HCT116 (cell line): ENCODE data around the gene DHRS4L2. TPM values are rescaled to one million over a fixed set of nuclear protein-coding genes. Genes with fewer than 3 reads are reported as not detected.
"Not testable (repeated sequence)": the region's sequence is repeated elsewhere in the genome, so short reads cannot be mapped to it uniquely, and the experiment has no call there.

Experiments
- ATAC-seq: fragments of 200-7000 bp; cut with Tn5 transposase; 2 replicates; pipeline ENCODE4 v1.9.1; 2020; ENCODE audit warnings: mild to moderate bottlenecking, moderate library complexity
- BruUV-seq: library from RNA; stranded (reverse); fragments of 400-500 nt; replicated peaks from 2 replicates; lab custom pipeline; 2021; lab: Mats Ljungman, UMichigan
- CTCF ChIA-PET: fragments of 300-600 bp; sonication (Branson Sonifier 250); formaldehyde crosslinking; loops from one replicate; lab custom pipeline; 2021; ENCODE audit warnings: antibody characterized with exemption; lab: Charles Lee
- POLR2A ChIA-PET: fragments of 300-600, 350-600 bp; sonication (Branson Sonifier 250); formaldehyde crosslinking; loops from one replicate; lab custom pipeline; 2021; ENCODE audit warnings: antibody characterized with exemption; lab: Charles Lee
- RAD21 ChIA-PET, 2 experiments: fragments of 300-600 bp; sonication (Branson Sonifier 250); formaldehyde crosslinking; loops; one replicate each; lab custom pipeline; 2023; ENCODE audit warnings: low total read pairs in 2 of 2; ENCODE audit not compliant: uncharacterized antibody in 2 of 2, unreplicated experiment in 2 of 2, low non-redundant PET in 1 of 2; lab: Charles Lee
- DNase-seq: peaks from one replicate; pipeline ENCODE4 v3.0.0-alpha.2; 2010; ENCODE audit warnings: low read depth, low spot score
- H2AFZ ChIP-seq: fragments of 200-600 bp; shearing (Covaris generic), sonication (generic); 2 replicates; pipeline ENCODE4 v1.6.1; 2017; ENCODE audit warnings: low read depth, mixed run types, mixed read lengths, antibody characterized with exemption, low read length; ENCODE audit not compliant: poor library complexity, severe bottlenecking
- H3K27ac ChIP-seq: 2 replicates; pipeline ENCODE4 v1.5.1; 2012; ENCODE audit warnings: low read depth, low read length
- H3K27me3 ChIP-seq: fragments of 200-600 bp; sonication (generic); 2 replicates; pipeline ENCODE4 v1.6.1; 2016; ENCODE audit warnings: mixed run types, low read length, mixed read lengths; ENCODE audit not compliant: insufficient read depth
- H3K36me3 ChIP-seq, 2 experiments: fragments of 200-500 bp in 1 of 2; fragments of 200-600 bp in 1 of 2; sonication (Bioruptor generic) in 1 of 2; sonication (generic) in 1 of 2; 2 replicates each; pipeline versions ENCODE4 v1.5.1 to v1.6.1; 2014 to 2016; ENCODE audit warnings: low read length in 2 of 2, inconsistent platforms in 1 of 2, mixed read lengths in 1 of 2, mixed run types in 1 of 2; ENCODE audit not compliant: insufficient read depth in 2 of 2, control insufficient read depth in 1 of 2
- H3K4me1 ChIP-seq, 2 experiments: fragments of 200-600 bp in 1 of 2; sonication (generic) in 1 of 2; 2 replicates each; pipeline versions ENCODE4 v1.5.1 to v1.6.1; 2012 to 2017; ENCODE audit warnings: low read length in 2 of 2, inconsistent platforms in 1 of 2, mild to moderate bottlenecking in 1 of 2, mixed read lengths in 1 of 2, mixed run types in 1 of 2, moderate library complexity in 1 of 2; ENCODE audit not compliant: insufficient read depth in 2 of 2, control insufficient read depth in 1 of 2
- H3K4me2 ChIP-seq: fragments of 200-600 bp; sonication (generic); 2 replicates; pipeline ENCODE4 v1.6.1; 2017; ENCODE audit warnings: mixed run types, low read length, mixed read lengths
- H3K4me3 ChIP-seq, 2 experiments: fragments of 200-600 bp in 1 of 2; sonication (generic) in 1 of 2; replicated peaks in 1 of 2; 2 replicates each; pipeline ENCODE4 v1.5.1; 2011 to 2016; ENCODE audit warnings: low read length in 2 of 2, control low read depth in 1 of 2, low read depth in 1 of 2, mild to moderate bottlenecking in 1 of 2, mixed read lengths in 1 of 2, mixed run types in 1 of 2
- H3K79me2 ChIP-seq: fragments of 200-600 bp; sonication (generic); 2 replicates; pipeline ENCODE4 v1.6.1; 2017; ENCODE audit warnings: mild to moderate bottlenecking, mixed run types, low read length, moderate library complexity, mixed read lengths; ENCODE audit not compliant: insufficient read depth
- H3K9ac ChIP-seq: fragments of 200-600 bp; sonication (generic); 2 replicates; pipeline ENCODE4 v1.6.1; 2016; ENCODE audit warnings: low read length, mixed read lengths
- H3K9me2 ChIP-seq: fragments of 200-600 bp; sonication (generic), shearing (Covaris generic); 2 replicates; pipeline ENCODE4 v1.6.1; 2017; ENCODE audit warnings: mixed run types, mild to moderate bottlenecking, moderate library complexity; ENCODE audit not compliant: insufficient read depth
- H3K9me3 ChIP-seq, 2 experiments: fragments of 200-500 bp in 1 of 2; fragments of 200-600 bp in 1 of 2; sonication (Bioruptor generic) in 1 of 2; sonication (generic) in 1 of 2; 2 replicates each; pipeline ENCODE4 v1.6.1; 2014 to 2017; ENCODE audit warnings: low read length in 2 of 2, mixed read lengths in 2 of 2, inconsistent platforms in 1 of 2, low read depth in 1 of 2, mild to moderate bottlenecking in 1 of 2, mixed run types in 1 of 2, moderate library complexity in 1 of 2; ENCODE audit not compliant: control insufficient read depth in 1 of 2, insufficient read depth in 1 of 2
- H4K20me1 ChIP-seq: fragments of 200-600 bp; sonication (generic), shearing (Covaris generic); 2 replicates; pipeline ENCODE4 v1.6.1; 2017; ENCODE audit warnings: mixed run types, mild to moderate bottlenecking, moderate library complexity; ENCODE audit not compliant: insufficient read depth
- CTCF ChIP-seq, 3 experiments: fragments of 200-600 bp in 1 of 3; sonication (generic) in 1 of 3; IDR thresholded peaks in 2 of 3; conservative IDR thresholded peaks in 1 of 3; 2 replicates each; pipeline ENCODE4 v1.5.1; 2012 to 2017; ENCODE audit warnings: low read depth in 2 of 3, low read length in 2 of 3, antibody characterized with exemption in 1 of 3, borderline replicate concordance in 1 of 3, control low read depth in 1 of 3, mild to moderate bottlenecking in 1 of 3, mixed read lengths in 1 of 3, mixed run types in 1 of 3, moderate library complexity in 1 of 3; ENCODE audit not compliant: insufficient read depth in 1 of 3
- EZH2 ChIP-seq: fragments of 200-600 bp; sonication (generic); IDR thresholded peaks from 2 replicates; pipeline ENCODE4 v1.6.1; 2017; ENCODE audit warnings: antibody characterized with exemption, mixed run types
- SP1 ChIP-seq: IDR thresholded peaks from 2 replicates; pipeline ENCODE4 v1.6.1; 2012; ENCODE audit warnings: low read depth
- SRF ChIP-seq: IDR thresholded peaks from 2 replicates; pipeline ENCODE4 v1.6.1; 2012; ENCODE audit warnings: low read depth
- ZBTB33 ChIP-seq: IDR thresholded peaks from 2 replicates; pipeline ENCODE4 v1.6.1; 2011; ENCODE audit warnings: mild to moderate bottlenecking, low read length, moderate library complexity; ENCODE audit not compliant: insufficient replicate concordance; ENCODE audit errors: extremely low read depth
- ZFX ChIP-seq: fragments of 450-650 bp; IDR thresholded peaks from 2 replicates; pipeline ENCODE4 v1.6.1; 2017
- intact Hi-C: fragments of 100-400 bp; cut with micrococcal nuclease; formaldehyde crosslinking; loops from 2 replicates; pipeline ENCODE4 v1.10.0; 2022
- total RNA-seq: library from RNA; stranded (reverse); gene quantifications from one replicate; pipeline ENCODE4 v1.2.1, GENCODE V29; 2021; ENCODE audit not compliant: unreplicated experiment

The DHRS4L2 gene
- total RNA-seq, 1 experiment from 2014 or later: 18.6 TPM

GRCh38 chr14:23951590-23952201 lies 37.0 kb upstream of the DHRS4L2 start:
- Histone ChIP-seq H3K4me1 (peaks cover 0 to 9% of the 10 kb centered on the region in 2 experiments; a peak in 2 of 4 replicates), H3K9me3 (no peaks in the 10 kb centered on the region), H3K4me2 (no peak overlapping the region), H4K20me1 (no peaks in the 10 kb centered on the region), H3K79me2 (no peaks in the 10 kb centered on the region; the same call in 1 of the 2 replicates), H3K27ac (no peak overlapping the region), H3K4me3 (no peak overlapping the region), H3K36me3 (no peaks in the 10 kb centered on the region), H3K9me2 (no peaks in the 10 kb centered on the region), H3K9ac (no peak overlapping the region), H2AFZ (no peak overlapping the region), H3K27me3 (no peaks in the 10 kb centered on the region)
- DNase-seq (no peak), ATAC-seq (no peak)
- ChIA-PET RAD21 (no interaction called here), POLR2A (no interaction called here), CTCF (interaction anchor here (1.5 kb wide), 1 partner anchor 320 kb away, joined by 6 read pairs; no protein-coding TSS in a partner anchor)
- BruUV-seq: no TSS peak
- intact Hi-C loops: loop anchor here (2.0 to 10.0 kb wide), 2 partner anchors 63 to 285 kb away; no protein-coding TSS in a partner anchor
- TF ChIP-seq EZH2 (no peak), ZBTB33 (no peak), SRF (no peak), ZFX (no peak), SP1 (no peak), CTCF (IDR thresholded peaks at IDR 0.05 in 2 of 3, conservative IDR thresholded peaks at IDR 0.05 in 1 of 3; ENCODE audit: borderline replicate concordance in 1 of 3, insufficient read depth in 1 of 3, low read depth in 2 of 3, low read length in 2 of 3) (peak in 2 of 3 experiments; percentile 26 to 38; a peak in 2 of 6 replicates)

GRCh38 chr14:23953116-23953463 lies 35.6 kb upstream of the DHRS4L2 start:
- intact Hi-C loops: loop anchor here (1.0 to 10.0 kb wide), 3 partner anchors 62 to 364 kb away; no protein-coding TSS in a partner anchor
- not testable (repeated sequence) for BruUV-seq, H3K9me2 ChIP-seq, H3K36me3 ChIP-seq, DNase-seq, H3K9me3 ChIP-seq, H4K20me1 ChIP-seq, H3K4me1 ChIP-seq, H3K79me2 ChIP-seq, H3K27me3 ChIP-seq
- peak overlapping the region; percentile 54 for H2AFZ ChIP-seq
- peak overlapping the region; percentile 96 for H3K4me2 ChIP-seq
- ChIA-PET POLR2A (interaction anchor here (0.6 kb wide), 1 partner anchor 45 kb away, joined by 4 read pairs; no protein-coding TSS in a partner anchor), RAD21 (interaction anchor here in 1 of 2 experiments (1.0 kb wide), 1 partner anchor 319 kb away, joined by 3 read pairs; no protein-coding TSS in a partner anchor), CTCF (interaction anchor here (0.9 to 2.7 kb wide), 2 partner anchors 322 to 364 kb away, joined by 3 to 14 read pairs; no protein-coding TSS in a partner anchor)
- peak overlapping the region; percentile 86 for H3K9ac ChIP-seq
- peak overlapping the region; percentile 85 to 87 for H3K4me3 ChIP-seq
- H3K27ac ChIP-seq: peak overlapping the region; percentile 96
- ATAC-seq: peak; percentile 22
